HepG2 (cell line): ENCODE measurements around the gene RAD51. TPM values are rescaled to one million over a fixed set of nuclear protein-coding genes. Genes with fewer than 3 reads are reported as not detected.

Source experiments
- ATAC-seq: fragments of 200-7000 bp; cut with Tn5 transposase; 3 replicates; pipeline ENCODE4 v1.9.1; 2020; ENCODE audit warnings: mild to moderate bottlenecking, moderate library complexity
- BruUV-seq: library from RNA; stranded (reverse); fragments of 400-500 nt; replicated peaks from 2 replicates; lab custom pipeline; 2021; lab: Mats Ljungman, UMichigan
- CTCF ChIA-PET: fragments of 300-600 bp; formaldehyde crosslinking; extraction: SDS; loops from one replicate; lab custom pipeline; 2021; ENCODE audit warnings: low total read pairs, inconsistent platforms, low intra/inter-chr PET ratio; lab: Yijun Ruan, JAX
- POLR2A ChIA-PET: fragments of 350-600 bp; sonication (Branson Sonifier 250); formaldehyde crosslinking; loops from one replicate; lab custom pipeline; 2020; ENCODE audit warnings: antibody characterized with exemption, inconsistent platforms; lab: Yijun Ruan, JAX
- DNase-seq: peaks from one replicate; pipeline ENCODE4 v3.0.0-alpha.2; 2015; ENCODE audit warnings: low spot score
- FAIRE-seq: peaks from 3 replicates; lab custom pipeline; 2011; peaks lifted over from hg19 to GRCh38; lab: Jason Lieb, UNC
- H2AFZ ChIP-seq: one replicate; pipeline ENCODE4 v1.6.1; 2011; ENCODE audit warnings: low read length, inconsistent platforms
- H3K27ac ChIP-seq: fragments of 300-600 bp; 3 replicates; pipeline ENCODE4 v1.8.0; 2011; ENCODE audit warnings: mixed run types, mild to moderate bottlenecking, mixed read lengths, low read length, inconsistent platforms; ENCODE audit not compliant: insufficient read depth; ENCODE audit errors: extremely low read length
- H3K27me3 ChIP-seq, 2 experiments: fragments of 200-600 bp in 1 of 2; 2 replicates in 1 of 2; 3 replicates in 1 of 2; pipeline versions ENCODE4 v1.6.0 to v1.8.0; 2011; ENCODE audit warnings: low read length in 2 of 2, mild to moderate bottlenecking in 2 of 2, moderate library complexity in 2 of 2, inconsistent platforms in 1 of 2; ENCODE audit not compliant: insufficient read depth in 2 of 2, control insufficient read depth in 1 of 2
- H3K36me3 ChIP-seq, 2 experiments: fragments of 200-600 bp in 1 of 2; replicated peaks in 1 of 2; 2 replicates in 1 of 2; 3 replicates in 1 of 2; pipeline versions ENCODE4 v1.5.1 to v1.8.0; 2011; ENCODE audit warnings: low read length in 2 of 2, inconsistent platforms in 1 of 2; ENCODE audit not compliant: insufficient read depth in 2 of 2, control insufficient read depth in 1 of 2
- H3K4me1 ChIP-seq: 2 replicates; pipeline ENCODE4 v1.5.1; 2012; ENCODE audit warnings: low read length, inconsistent platforms; ENCODE audit not compliant: insufficient read depth
- H3K4me2 ChIP-seq: 2 replicates; pipeline ENCODE4 v1.6.0; 2011; ENCODE audit warnings: low read depth, low read length, inconsistent platforms
- H3K4me3 ChIP-seq, 3 experiments: fragments of 200-600 bp in 1 of 3; sonication (generic), shearing (Covaris generic) in 1 of 3; replicated peaks in 1 of 3; 2 replicates each; pipeline ENCODE4 v1.5.1; 2011 to 2016; ENCODE audit warnings: low read length in 3 of 3, inconsistent platforms in 2 of 3, low read depth in 2 of 3, mild to moderate bottlenecking in 2 of 3, control low read depth in 1 of 3, mixed read lengths in 1 of 3; ENCODE audit not compliant: insufficient read depth in 1 of 3
- H3K79me2 ChIP-seq: one replicate; pipeline ENCODE4 v1.6.1; 2011; ENCODE audit warnings: low read length, inconsistent platforms; ENCODE audit not compliant: insufficient read depth
- H3K9ac ChIP-seq: 2 replicates; pipeline ENCODE4 v1.6.0; 2011; ENCODE audit warnings: mild to moderate bottlenecking, low read depth, low read length, inconsistent platforms; ENCODE audit not compliant: insufficient read depth
- H3K9me3 ChIP-seq: 2 replicates; pipeline ENCODE4 v1.5.1; 2012; ENCODE audit warnings: mild to moderate bottlenecking, low read length
- H4K20me1 ChIP-seq: 2 replicates; pipeline ENCODE4 v1.6.0; 2011; ENCODE audit warnings: inconsistent platforms, mild to moderate bottlenecking, low read length, moderate library complexity; ENCODE audit not compliant: insufficient read depth
- SCMH1 ChIP-seq: sonication (generic); formaldehyde crosslinking; IDR thresholded peaks from 2 replicates; pipeline ENCODE4 v1.9.0; 2021; ENCODE audit warnings: missing genetic modification reagents, mild to moderate bottlenecking, borderline replicate concordance
- SRY ChIP-seq: sonication (generic); formaldehyde crosslinking; IDR thresholded peaks from 2 replicates; pipeline ENCODE4 v1.8.0; 2022; ENCODE audit warnings: mild to moderate bottlenecking, missing genetic modification reagents
- ZBTB49 ChIP-seq: sonication (generic); formaldehyde crosslinking; IDR thresholded peaks from 2 replicates; pipeline ENCODE4 v1.4.0; 2020; ENCODE audit warnings: missing genetic modification reagents, borderline replicate concordance
- ZNF501 ChIP-seq: sonication (generic); formaldehyde crosslinking; IDR thresholded peaks from 2 replicates; pipeline ENCODE4 v1.5.1; 2020; ENCODE audit warnings: mild to moderate bottlenecking, moderate library complexity, missing genetic modification reagents
- WGBS: methylation state at CpG from one replicate; pipeline ENCODE4 v1.1.6; 2017; ENCODE audit warnings: low lambda C conversion rate; 5-methylcytosine and 5-hydroxymethylcytosine counted together
- in situ Hi-C: cut with HindIII; loops from 2 replicates; pipeline ENCODE4 v1.10.0; 2017; ENCODE audit warnings: low pct_unique_long_range_greater_than_20kb; ENCODE audit not compliant: extremely low pct_ligation_motif_present
- intact Hi-C: fragments of 100-400 bp; cut with micrococcal nuclease; formaldehyde crosslinking; loops from one replicate; pipeline ENCODE4 v1.10.0; 2022; ENCODE audit not compliant: unreplicated experiment
- polyA plus RNA-seq, 8 experiments: library from polyadenylated mRNA; depleted of rRNA in 3 of 8; stranded (reverse) in 7 of 8; unstranded in 1 of 8; fragments of >200 nt; fragmentation: Illumina TruSeq in 4 of 8; extraction: Trizol in 4 of 8; gene quantifications; 2 replicates each; pipeline versions ENCODE4 v1.2.1 to v1.2.3, GENCODE V29; 2011 to 2016; ENCODE audit warnings: low read depth in 4 of 8, missing spikeins in 1 of 8, mixed read lengths in 1 of 8; ENCODE audit not compliant: insufficient read depth in 1 of 8
- total RNA-seq, 5 experiments: library from RNA; depleted of rRNA; stranded (reverse); fragments of >200 nt; fragmentation: Illumina TruSeq; extraction: Trizol; gene quantifications; 2 replicates each; pipeline ENCODE4 v1.2.3, GENCODE V29; 2016; ENCODE audit warnings: low read depth in 1 of 5
- TF ChIP-seq, protein P1 (sequence below): sonication (generic); formaldehyde crosslinking; conservative IDR thresholded peaks from 2 replicates; pipeline ENCODE4 v1.8.1; 2023; ENCODE audit warnings: missing genetic modification reagents
- TF ChIP-seq, protein P2 (sequence below): sonication (generic); formaldehyde crosslinking; IDR thresholded peaks from 2 replicates; pipeline ENCODE4 v1.4.0; 2020; ENCODE audit warnings: missing genetic modification reagents, borderline replicate concordance

Gene RAD51
- total and polyA plus RNA-seq, 2 of the 13 experiments (the other 11 are each of a cell fraction or from before 2014, with no cell fraction given), result 8.5 to 12.8 TPM

DNA sequence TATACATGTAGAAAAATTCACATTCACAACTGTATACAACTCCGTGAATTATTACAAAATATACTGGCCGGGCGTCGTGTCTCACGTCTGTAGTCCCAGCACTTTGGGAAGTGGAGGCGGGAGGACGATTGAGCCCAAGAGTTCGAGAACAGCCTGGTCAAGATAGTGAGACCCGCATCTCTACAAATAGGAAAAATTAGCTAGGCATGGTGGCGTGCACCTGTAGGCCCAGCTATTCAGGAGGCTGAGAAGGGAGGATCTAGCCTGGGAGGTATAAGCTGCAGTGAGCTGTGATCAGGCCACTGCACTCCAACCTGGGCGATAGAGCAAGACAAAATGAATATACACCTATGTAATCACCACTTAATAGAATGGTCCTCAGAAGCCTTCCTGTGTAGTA is 1.3 kb downstream of the RAD51 start:
- DNase-seq (no peak), FAIRE-seq (no peak), ATAC-seq (no peak)
- H3K4me2 ChIP-seq, result peak overlapping the region; percentile 94
- peak overlapping the region; percentile 80 to 100 (median 92) for H3K4me3 ChIP-seq
- TF ChIP-seq SCMH1 (CRISPR knock-in tag), result no peak
- TF ChIP-seq, protein P1, sequence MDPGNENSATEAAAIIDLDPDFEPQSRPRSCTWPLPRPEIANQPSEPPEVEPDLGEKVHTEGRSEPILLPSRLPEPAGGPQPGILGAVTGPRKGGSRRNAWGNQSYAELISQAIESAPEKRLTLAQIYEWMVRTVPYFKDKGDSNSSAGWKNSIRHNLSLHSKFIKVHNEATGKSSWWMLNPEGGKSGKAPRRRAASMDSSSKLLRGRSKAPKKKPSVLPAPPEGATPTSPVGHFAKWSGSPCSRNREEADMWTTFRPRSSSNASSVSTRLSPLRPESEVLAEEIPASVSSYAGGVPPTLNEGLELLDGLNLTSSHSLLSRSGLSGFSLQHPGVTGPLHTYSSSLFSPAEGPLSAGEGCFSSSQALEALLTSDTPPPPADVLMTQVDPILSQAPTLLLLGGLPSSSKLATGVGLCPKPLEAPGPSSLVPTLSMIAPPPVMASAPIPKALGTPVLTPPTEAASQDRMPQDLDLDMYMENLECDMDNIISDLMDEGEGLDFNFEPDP (CRISPR knock-in tag), result 0 out of 2 replicates have a peak, but pooled peaks have one; percentile 30
- H3K79me2 ChIP-seq, result peaks cover 14% of the 10 kb centered on the region
- no TSS peak for BruUV-seq
- intact Hi-C loops (loop anchor here (10.0 kb wide), 1 partner anchor 101 kb away; the partner anchor contains the start of gene KNL1), in situ Hi-C loops (loop anchor here (10.0 kb wide), 1 partner anchor 199 kb away; the partner anchor contains the start of gene VPS18)
- ChIA-PET POLR2A (no interaction called here), CTCF (no interaction called here)
- H3K9me3 ChIP-seq, result no peaks in the 10 kb centered on the region
- H3K9ac ChIP-seq, result peak overlapping the region; percentile 90
- no peak overlapping the region for H3K27ac ChIP-seq
- H4K20me1 ChIP-seq, result no peaks in the 10 kb centered on the region
- no peak overlapping the region for H2AFZ ChIP-seq
- WGBS, result 73% methylated on average over 11 of the region's 11 CpGs
- H3K4me1 ChIP-seq, result peaks cover 20% of the 10 kb centered on the region
- peaks cover 0 to 5% of the 10 kb centered on the region in 2 experiments; a peak in 1 of 5 replicates for H3K27me3 ChIP-seq
- H3K36me3 ChIP-seq, result peaks cover 0 to 21% of the 10 kb centered on the region in 2 experiments; a peak in 2 of 5 replicates

DNA sequence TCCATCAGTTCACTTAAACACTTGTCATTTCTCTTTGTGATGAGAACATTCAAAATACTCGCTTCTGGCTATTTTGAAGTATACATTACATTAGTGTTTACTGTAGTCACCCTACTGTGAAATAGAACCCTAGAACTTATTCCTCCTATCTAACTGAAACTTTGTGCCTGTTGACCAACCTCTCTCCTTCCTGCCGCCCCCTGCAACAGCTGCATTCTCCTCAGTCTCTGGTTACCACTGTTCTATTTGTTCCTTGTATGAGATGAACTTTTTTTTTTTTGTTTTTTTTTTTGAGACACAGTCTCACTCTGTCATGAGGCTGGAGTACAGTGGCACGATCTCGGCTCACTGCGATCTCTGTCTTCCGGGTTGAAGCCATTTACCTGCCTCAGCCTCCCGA is 2.9 kb downstream of the RAD51 start:
- in situ Hi-C loops, result loop anchor here (10.0 kb wide), 1 partner anchor 197 kb away; the partner anchor contains the start of gene VPS18
- DNase-seq (no peak), FAIRE-seq (no peak), ATAC-seq (no peak)
- POLR2A ChIA-PET, result no interaction called here
- Histone ChIP-seq H2AFZ (no peak overlapping the region), H3K36me3 (peaks cover 3 to 31% of the 10 kb centered on the region in 2 experiments; a peak in 3 of 5 replicates), H3K9ac (no peak overlapping the region), H3K79me2 (peaks cover 14% of the 10 kb centered on the region), H3K27me3 (peaks cover 0 to 5% of the 10 kb centered on the region in 2 experiments; a peak in 1 of 5 replicates), H3K4me2 (no peak overlapping the region), H3K9me3 (no peaks in the 10 kb centered on the region), H4K20me1 (no peaks in the 10 kb centered on the region), H3K27ac (no peak overlapping the region), H3K4me3 (no peak overlapping the region), H3K4me1 (peaks cover 20% of the 10 kb centered on the region)
- 94% methylated on average over 7 of the region's 7 CpGs for WGBS
- intact Hi-C loops, result loop anchor here (10.0 kb wide), 1 partner anchor 103 kb away; the partner anchor contains the start of gene KNL1
- no TSS peak for BruUV-seq
- CTCF ChIA-PET, result no interaction called here
- TF ChIP-seq ZNF501 (CRISPR knock-in tag) (no peak), ZBTB49 (CRISPR knock-in tag) (no peak), SRY (CRISPR knock-in tag) (no peak)
- TF ChIP-seq, protein P2, sequence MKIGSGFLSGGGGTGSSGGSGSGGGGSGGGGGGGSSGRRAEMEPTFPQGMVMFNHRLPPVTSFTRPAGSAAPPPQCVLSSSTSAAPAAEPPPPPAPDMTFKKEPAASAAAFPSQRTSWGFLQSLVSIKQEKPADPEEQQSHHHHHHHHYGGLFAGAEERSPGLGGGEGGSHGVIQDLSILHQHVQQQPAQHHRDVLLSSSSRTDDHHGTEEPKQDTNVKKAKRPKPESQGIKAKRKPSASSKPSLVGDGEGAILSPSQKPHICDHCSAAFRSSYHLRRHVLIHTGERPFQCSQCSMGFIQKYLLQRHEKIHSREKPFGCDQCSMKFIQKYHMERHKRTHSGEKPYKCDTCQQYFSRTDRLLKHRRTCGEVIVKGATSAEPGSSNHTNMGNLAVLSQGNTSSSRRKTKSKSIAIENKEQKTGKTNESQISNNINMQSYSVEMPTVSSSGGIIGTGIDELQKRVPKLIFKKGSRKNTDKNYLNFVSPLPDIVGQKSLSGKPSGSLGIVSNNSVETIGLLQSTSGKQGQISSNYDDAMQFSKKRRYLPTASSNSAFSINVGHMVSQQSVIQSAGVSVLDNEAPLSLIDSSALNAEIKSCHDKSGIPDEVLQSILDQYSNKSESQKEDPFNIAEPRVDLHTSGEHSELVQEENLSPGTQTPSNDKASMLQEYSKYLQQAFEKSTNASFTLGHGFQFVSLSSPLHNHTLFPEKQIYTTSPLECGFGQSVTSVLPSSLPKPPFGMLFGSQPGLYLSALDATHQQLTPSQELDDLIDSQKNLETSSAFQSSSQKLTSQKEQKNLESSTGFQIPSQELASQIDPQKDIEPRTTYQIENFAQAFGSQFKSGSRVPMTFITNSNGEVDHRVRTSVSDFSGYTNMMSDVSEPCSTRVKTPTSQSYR, result no peak
